Endothelial cell of umbilical vein (primary cell): ENCODE data around the gene CPTP. TPM values are rescaled to one million over a fixed set of nuclear protein-coding genes. Genes with fewer than 3 reads are reported as not detected.

Source experiments
- BruUV-seq: library from RNA; stranded (reverse); fragments of 400-500 nt; replicated peaks from 2 replicates; lab custom pipeline; 2021; lab: Mats Ljungman, UMichigan
- CTCF ChIA-PET: fragments of 300-600, 350-600 bp; sonication (Branson Sonifier 250); formaldehyde crosslinking; loops from one replicate; lab custom pipeline; 2021; ENCODE audit warnings: antibody characterized with exemption, inconsistent platforms; lab: Charles Lee
- POLR2A ChIA-PET: fragments of 300-600, 350-600 bp; sonication (Branson Sonifier 250); formaldehyde crosslinking; loops from one replicate; lab custom pipeline; 2021; ENCODE audit warnings: antibody characterized with exemption, inconsistent platforms; lab: Charles Lee
- DNase-seq: peaks from one replicate; pipeline ENCODE4 v3.0.0-alpha.2; 2011; ENCODE audit warnings: low read depth, low spot score
- FAIRE-seq: peaks from 2 replicates; lab custom pipeline; 2011; peaks lifted over from hg19 to GRCh38; lab: Jason Lieb, UNC
- H2AFZ ChIP-seq: 2 replicates; pipeline ENCODE4 v1.6.0; 2012; ENCODE audit warnings: low read depth, low read length, control low read depth, inconsistent platforms
- H3K27ac ChIP-seq: 2 replicates; pipeline ENCODE4 v1.5.1; 2011; ENCODE audit warnings: low read depth, mild to moderate bottlenecking, control low read depth, low read length, moderate library complexity; ENCODE audit not compliant: insufficient read depth
- H3K27me3 ChIP-seq, 2 experiments: 2 replicates each; pipeline versions ENCODE4 v1.6.0 to v1.6.1; 2011; ENCODE audit warnings: low read length in 2 of 2, mixed read lengths in 1 of 2; ENCODE audit not compliant: control insufficient read depth in 2 of 2, insufficient read depth in 2 of 2
- H3K36me3 ChIP-seq, 2 experiments: 2 replicates in 1 of 2; 3 replicates in 1 of 2; pipeline ENCODE4 v1.5.1; 2011; ENCODE audit warnings: low read length in 2 of 2, mild to moderate bottlenecking in 1 of 2, moderate library complexity in 1 of 2; ENCODE audit not compliant: control insufficient read depth in 2 of 2, insufficient read depth in 2 of 2; ENCODE audit errors: extremely low read depth in 1 of 2
- H3K4me1 ChIP-seq: 3 replicates; pipeline ENCODE4 v1.5.1; 2011; ENCODE audit warnings: mild to moderate bottlenecking, low read length; ENCODE audit not compliant: control insufficient read depth, insufficient read depth; ENCODE audit errors: extremely low read depth
- H3K4me2 ChIP-seq: 2 replicates; pipeline ENCODE4 v1.6.1; 2011; ENCODE audit warnings: low read length, control low read depth, mixed read lengths; ENCODE audit not compliant: insufficient read depth
- H3K4me3 ChIP-seq, 3 experiments: fragments of 200-600 bp in 1 of 3; sonication (generic), shearing (Covaris generic) in 1 of 3; replicated peaks in 1 of 3; 2 replicates each; pipeline ENCODE4 v1.5.1; 2011 to 2016; ENCODE audit warnings: control low read depth in 3 of 3, low read length in 3 of 3, mild to moderate bottlenecking in 2 of 3, inconsistent platforms in 1 of 3, low read depth in 1 of 3, moderate library complexity in 1 of 3; ENCODE audit not compliant: insufficient read depth in 1 of 3
- H3K79me2 ChIP-seq: 2 replicates; pipeline ENCODE4 v1.6.0; 2012; ENCODE audit warnings: low read length, inconsistent platforms; ENCODE audit not compliant: control insufficient read depth, insufficient read depth
- H3K9ac ChIP-seq: replicated peaks from 2 replicates; pipeline ENCODE3; 2011; ENCODE audit warnings: low read length, control low read depth; ENCODE audit not compliant: insufficient read depth; ENCODE audit errors: extremely low read depth
- H3K9me1 ChIP-seq: replicated peaks from 3 replicates; pipeline ENCODE4 v1.6.0; 2011; ENCODE audit warnings: mild to moderate bottlenecking, low read length; ENCODE audit not compliant: control insufficient read depth, insufficient read depth; ENCODE audit errors: extremely low read depth
- H3K9me3 ChIP-seq: replicated peaks from 2 replicates; pipeline ENCODE4 v1.5.1; 2012; ENCODE audit warnings: low read length, inconsistent platforms; ENCODE audit not compliant: control insufficient read depth, insufficient read depth
- H4K20me1 ChIP-seq: replicated peaks from 2 replicates; pipeline ENCODE3; 2011; ENCODE audit warnings: mild to moderate bottlenecking, low read length; ENCODE audit not compliant: control insufficient read depth, insufficient read depth; ENCODE audit errors: extremely low read depth
- CTCF ChIP-seq, 2 donors: IDR thresholded peaks; 1 replicate in 1 of 2; 2 replicates in 1 of 2; pipeline ENCODE4 v1.5.1; 2011; ENCODE audit warnings: low read length in 2 of 2, mild to moderate bottlenecking in 2 of 2, moderate library complexity in 2 of 2, control low read depth in 1 of 2, inconsistent platforms in 1 of 2, low read depth in 1 of 2; ENCODE audit not compliant: insufficient read depth in 1 of 2; ENCODE audit errors: extremely low read depth in 1 of 2
- EZH2 ChIP-seq: IDR thresholded peaks from 2 replicates; pipeline ENCODE4 v1.6.1; 2012; ENCODE audit warnings: borderline replicate concordance, low read depth, mild to moderate bottlenecking, moderate library complexity, low read length, inconsistent platforms; ENCODE audit not compliant: severe bottlenecking
- FOS ChIP-seq: IDR thresholded peaks from 2 replicates; pipeline ENCODE4 v1.6.1; 2011; ENCODE audit warnings: mild to moderate bottlenecking, low read length, moderate library complexity, borderline replicate concordance; ENCODE audit not compliant: insufficient read depth
- GATA2 ChIP-seq: IDR thresholded peaks from 2 replicates; pipeline ENCODE4 v1.7.0; 2011; ENCODE audit warnings: low read depth, mild to moderate bottlenecking, moderate library complexity, mixed read lengths, low read length; ENCODE audit not compliant: insufficient read length, insufficient read depth
- JUN ChIP-seq: IDR thresholded peaks from 2 replicates; pipeline ENCODE4 v1.6.1; 2011; ENCODE audit warnings: borderline replicate concordance, low read depth; ENCODE audit not compliant: insufficient read length, insufficient read depth
- MAX ChIP-seq: IDR thresholded peaks from 2 replicates; pipeline ENCODE4 v1.6.1; 2011; ENCODE audit not compliant: insufficient read depth, insufficient read length
- MYC ChIP-seq: IDR thresholded peaks from one replicate; pipeline ENCODE4 v1.6.1; 2011; ENCODE audit warnings: mild to moderate bottlenecking, low read depth, low read length
- POLR2A ChIP-seq: IDR thresholded peaks from 2 replicates; pipeline ENCODE4 v1.6.1; 2012; ENCODE audit warnings: low read depth, mild to moderate bottlenecking, control low read depth, low read length
- POLR2AphosphoS5 ChIP-seq: IDR thresholded peaks from 2 replicates; pipeline ENCODE4 v1.6.1; 2012; ENCODE audit warnings: low read depth, mild to moderate bottlenecking, control low read depth, low read length, moderate library complexity; ENCODE audit not compliant: insufficient read depth
- dilution Hi-C: fragments of 300-500 bp; cut with MboI; formaldehyde crosslinking; loops from one replicate; pipeline ENCODE4 v1.15.0; 2019; ENCODE audit warnings: low sequenced_read_pairs; ENCODE audit not compliant: extremely low pct_ligation_motif_present
- intact Hi-C: fragments of 100-400 bp; cut with micrococcal nuclease; formaldehyde crosslinking; loops from one replicate; pipeline ENCODE4 v1.10.0; 2022
- polyA plus RNA-seq, 4 experiments: library from polyadenylated mRNA; depleted of rRNA in 3 of 4; stranded (reverse) in 3 of 4; unstranded in 1 of 4; fragments of >200 nt; gene quantifications; 2 replicates each; pipeline versions ENCODE4 v1.2.1 to v1.2.3, GENCODE V29; 2011 to 2012; ENCODE audit warnings: missing spikeins in 1 of 4
- total RNA-seq: library from RNA; stranded (reverse); gene quantifications from 2 replicates; pipeline ENCODE4 v1.2.3, GENCODE V29; 2021

The CPTP gene
- total and polyA plus RNA-seq, 2 donors (not counting 3 experiments of a cell fraction or from before 2014, with no cell fraction given), result 20.9 to 29.5 TPM

- Histone ChIP-seq H3K27ac (no peak overlapping the region), H3K4me3 (no peak overlapping the region), H3K9ac (no peak overlapping the region), H3K9me3 (no peaks in the 10 kb centered on the region), H3K4me1 (no peaks in the 10 kb centered on the region), H3K36me3 (no peaks in the 10 kb centered on the region), H4K20me1 (no peaks in the 10 kb centered on the region), H3K4me2 (no peak overlapping the region), H3K9me1 (no peaks in the 10 kb centered on the region), H3K27me3 (no peaks in the 10 kb centered on the region), H2AFZ (no peak overlapping the region), H3K79me2 (no peaks in the 10 kb centered on the region)
- POLR2A ChIA-PET, result no interaction called here
- DNase-seq, result peak; percentile 47
- intact Hi-C loops (loop anchor here (1.0 kb wide), 5 partner anchors 16 to 306 kb away; no protein-coding TSS in a partner anchor), dilution Hi-C loops (no loop called here)
- CTCF ChIA-PET, result interaction anchor here (0.6 to 5.5 kb wide), 20 partner anchors 11 to 308 kb away, joined by 3 to 286 read pairs (median 6); partner anchors contain the start of genes PERM1, SDF4 and UBE2J2
- no TSS peak for BruUV-seq
- FAIRE-seq, result no peak
- TF ChIP-seq CTCF (IDR thresholded peaks at IDR 0.05; ENCODE audit: extremely low read depth in 1 of 2, insufficient read depth in 1 of 2, low read depth in 1 of 2, low read length in 2 of 2), result peak; percentile 43 to 80
- no peak for TF ChIP-seq JUN
Measured at GRCh38 chr1:1290238-1290731, 34.3 kb upstream of the CPTP start.

GRCh38 chr1:1291023-1291528 lies 33.5 kb upstream of the CPTP start:
- Histone ChIP-seq H3K4me2 (no peak overlapping the region), H3K9me3 (no peaks in the 10 kb centered on the region), H3K4me3 (no peak overlapping the region), H3K9ac (no peak overlapping the region), H3K27me3 (no peaks in the 10 kb centered on the region), H3K27ac (no peak overlapping the region), H3K9me1 (no peaks in the 10 kb centered on the region), H4K20me1 (no peaks in the 10 kb centered on the region), H2AFZ (no peak overlapping the region), H3K79me2 (no peaks in the 10 kb centered on the region), H3K36me3 (no peaks in the 10 kb centered on the region), H3K4me1 (no peaks in the 10 kb centered on the region)
- ChIA-PET POLR2A (interaction anchor here (1.0 kb wide), 1 partner anchor 169 kb away, joined by 4 read pairs; no protein-coding TSS in a partner anchor), CTCF (interaction anchor here (0.6 to 5.5 kb wide), 30 partner anchors 12 to 315 kb away, joined by 3 to 286 read pairs (median 5); partner anchors contain the start of genes B3GALT6, PERM1, SDF4 and UBE2J2)
- BruUV-seq, result no TSS peak
- FAIRE-seq (no peak), DNase-seq (no peak)
- intact Hi-C loops, result no loop called here
- dilution Hi-C loops, result no loop called here
- TF ChIP-seq GATA2 (no peak), MYC (no peak), CTCF (IDR thresholded peaks at IDR 0.05; ENCODE audit: extremely low read depth in 1 of 2, insufficient read depth in 1 of 2, low read depth in 1 of 2, low read length in 2 of 2) (no peak), POLR2A (no peak), JUN (no peak), FOS (no peak), POLR2AphosphoS5 (no peak), EZH2 (no peak), MAX (no peak)
